Thyroid gland (tissue), 4 donors: ENCODE results near the gene ETV1.

ENCODE experiments used
- POLR2A ChIP-seq, 2 donors: fragments of 450-650 bp; IDR thresholded peaks; one replicate each; pipeline ENCODE4 v1.6.1; 2017; ENCODE audit warnings: antibody characterized with exemption in 2 of 2, mild to moderate bottlenecking in 2 of 2, moderate library complexity in 1 of 2
- TF ChIP-seq, protein P1 (sequence below), 6 experiments: fragments of 200-600 bp in 3 of 6; fragments of 450-650 bp in 3 of 6; sonication (generic) in 3 of 6; IDR thresholded peaks; one replicate each; pipeline ENCODE4 v1.5.1; 2016 to 2019; ENCODE audit warnings: antibody characterized with exemption in 6 of 6, mild to moderate bottlenecking in 2 of 6, inconsistent platforms in 1 of 6, moderate library complexity in 1 of 6

DNA sequence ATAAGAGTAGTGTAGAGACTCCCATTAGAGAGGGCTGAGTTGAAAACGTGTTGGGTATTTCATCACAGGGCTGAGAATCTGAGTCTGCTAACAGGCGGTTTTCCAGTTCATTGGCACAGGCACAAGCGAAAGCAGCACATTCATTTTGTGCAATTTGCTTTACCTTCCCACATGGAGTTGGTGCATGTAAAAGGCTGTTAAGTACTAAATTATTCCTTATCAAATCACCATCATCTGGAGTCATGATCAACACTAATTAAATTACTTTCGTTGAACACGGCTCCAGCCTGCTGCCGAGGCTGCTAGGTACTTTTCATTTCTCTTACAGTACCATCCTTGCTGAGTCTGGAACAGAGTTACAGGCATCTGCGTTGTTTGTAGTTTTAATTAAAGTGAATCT lies 43.8 kb downstream of the ETV1 start:
- TF ChIP-seq, protein P1, sequence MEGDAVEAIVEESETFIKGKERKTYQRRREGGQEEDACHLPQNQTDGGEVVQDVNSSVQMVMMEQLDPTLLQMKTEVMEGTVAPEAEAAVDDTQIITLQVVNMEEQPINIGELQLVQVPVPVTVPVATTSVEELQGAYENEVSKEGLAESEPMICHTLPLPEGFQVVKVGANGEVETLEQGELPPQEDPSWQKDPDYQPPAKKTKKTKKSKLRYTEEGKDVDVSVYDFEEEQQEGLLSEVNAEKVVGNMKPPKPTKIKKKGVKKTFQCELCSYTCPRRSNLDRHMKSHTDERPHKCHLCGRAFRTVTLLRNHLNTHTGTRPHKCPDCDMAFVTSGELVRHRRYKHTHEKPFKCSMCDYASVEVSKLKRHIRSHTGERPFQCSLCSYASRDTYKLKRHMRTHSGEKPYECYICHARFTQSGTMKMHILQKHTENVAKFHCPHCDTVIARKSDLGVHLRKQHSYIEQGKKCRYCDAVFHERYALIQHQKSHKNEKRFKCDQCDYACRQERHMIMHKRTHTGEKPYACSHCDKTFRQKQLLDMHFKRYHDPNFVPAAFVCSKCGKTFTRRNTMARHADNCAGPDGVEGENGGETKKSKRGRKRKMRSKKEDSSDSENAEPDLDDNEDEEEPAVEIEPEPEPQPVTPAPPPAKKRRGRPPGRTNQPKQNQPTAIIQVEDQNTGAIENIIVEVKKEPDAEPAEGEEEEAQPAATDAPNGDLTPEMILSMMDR (IDR thresholded peaks at IDR 0.05) = no peak
- TF ChIP-seq POLR2A (IDR thresholded peaks at IDR 0.05) = no peak
